DMS114 treated with DMSO at 0.1 percent for 48 hours (cell line): ENCODE data around the gene ARID4B.
"Not testable (repeated sequence)": the region's sequence is repeated elsewhere in the genome, so short reads cannot be mapped to it uniquely, and the experiment has no call there.

Source experiments
- DNase-seq: peaks from one replicate; lab custom pipeline; 2025; ENCODE audit not compliant: unreplicated experiment; lab: John Stamatoyannopoulos, UW

ARID4B gene, protein sequence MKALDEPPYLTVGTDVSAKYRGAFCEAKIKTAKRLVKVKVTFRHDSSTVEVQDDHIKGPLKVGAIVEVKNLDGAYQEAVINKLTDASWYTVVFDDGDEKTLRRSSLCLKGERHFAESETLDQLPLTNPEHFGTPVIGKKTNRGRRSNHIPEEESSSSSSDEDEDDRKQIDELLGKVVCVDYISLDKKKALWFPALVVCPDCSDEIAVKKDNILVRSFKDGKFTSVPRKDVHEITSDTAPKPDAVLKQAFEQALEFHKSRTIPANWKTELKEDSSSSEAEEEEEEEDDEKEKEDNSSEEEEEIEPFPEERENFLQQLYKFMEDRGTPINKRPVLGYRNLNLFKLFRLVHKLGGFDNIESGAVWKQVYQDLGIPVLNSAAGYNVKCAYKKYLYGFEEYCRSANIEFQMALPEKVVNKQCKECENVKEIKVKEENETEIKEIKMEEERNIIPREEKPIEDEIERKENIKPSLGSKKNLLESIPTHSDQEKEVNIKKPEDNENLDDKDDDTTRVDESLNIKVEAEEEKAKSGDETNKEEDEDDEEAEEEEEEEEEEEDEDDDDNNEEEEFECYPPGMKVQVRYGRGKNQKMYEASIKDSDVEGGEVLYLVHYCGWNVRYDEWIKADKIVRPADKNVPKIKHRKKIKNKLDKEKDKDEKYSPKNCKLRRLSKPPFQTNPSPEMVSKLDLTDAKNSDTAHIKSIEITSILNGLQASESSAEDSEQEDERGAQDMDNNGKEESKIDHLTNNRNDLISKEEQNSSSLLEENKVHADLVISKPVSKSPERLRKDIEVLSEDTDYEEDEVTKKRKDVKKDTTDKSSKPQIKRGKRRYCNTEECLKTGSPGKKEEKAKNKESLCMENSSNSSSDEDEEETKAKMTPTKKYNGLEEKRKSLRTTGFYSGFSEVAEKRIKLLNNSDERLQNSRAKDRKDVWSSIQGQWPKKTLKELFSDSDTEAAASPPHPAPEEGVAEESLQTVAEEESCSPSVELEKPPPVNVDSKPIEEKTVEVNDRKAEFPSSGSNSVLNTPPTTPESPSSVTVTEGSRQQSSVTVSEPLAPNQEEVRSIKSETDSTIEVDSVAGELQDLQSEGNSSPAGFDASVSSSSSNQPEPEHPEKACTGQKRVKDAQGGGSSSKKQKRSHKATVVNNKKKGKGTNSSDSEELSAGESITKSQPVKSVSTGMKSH (N-terminal part only)

DNA sequence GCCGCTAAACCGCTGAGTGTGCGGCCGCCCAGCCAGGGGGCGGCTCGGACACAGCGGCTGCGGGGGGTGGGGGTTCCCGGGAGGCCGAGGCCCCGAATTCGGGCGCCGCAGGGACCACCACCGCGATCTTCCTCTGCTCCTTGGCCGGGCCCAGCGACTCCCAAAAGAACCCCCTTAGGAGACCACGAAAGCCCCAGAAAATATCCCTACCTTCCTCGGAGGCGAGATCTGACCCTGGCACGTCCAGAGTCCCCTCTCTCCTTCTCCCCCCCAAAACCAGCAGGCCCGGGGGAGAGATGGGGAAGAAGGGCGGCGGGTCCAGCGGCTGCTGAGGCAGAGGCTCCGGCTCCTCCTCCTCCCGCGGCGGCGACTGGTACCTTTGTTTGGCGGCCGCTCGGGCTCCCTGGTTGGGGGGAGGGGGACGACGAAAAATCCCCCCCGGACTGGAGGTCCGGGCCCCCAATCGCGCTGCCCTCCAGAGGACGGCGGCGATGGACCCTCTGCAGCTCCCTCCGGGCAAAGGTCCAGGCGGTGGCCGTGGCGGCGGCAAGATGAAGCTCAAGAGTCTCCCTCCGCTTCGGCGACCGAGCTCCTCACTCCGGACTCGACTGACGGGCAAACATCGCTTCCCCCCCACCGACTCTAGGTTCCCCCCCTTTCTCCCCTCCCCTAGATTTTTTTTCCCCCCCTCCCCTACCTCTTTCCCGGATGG lies at the start of gene ARID4B:
ARID4B (minus strand) TSS at position 621 of the 712 bp plus-strand sequence. CDS start 1,260 bp downstream, outside the sequence.
- no peak for DNase-seq

DNA sequence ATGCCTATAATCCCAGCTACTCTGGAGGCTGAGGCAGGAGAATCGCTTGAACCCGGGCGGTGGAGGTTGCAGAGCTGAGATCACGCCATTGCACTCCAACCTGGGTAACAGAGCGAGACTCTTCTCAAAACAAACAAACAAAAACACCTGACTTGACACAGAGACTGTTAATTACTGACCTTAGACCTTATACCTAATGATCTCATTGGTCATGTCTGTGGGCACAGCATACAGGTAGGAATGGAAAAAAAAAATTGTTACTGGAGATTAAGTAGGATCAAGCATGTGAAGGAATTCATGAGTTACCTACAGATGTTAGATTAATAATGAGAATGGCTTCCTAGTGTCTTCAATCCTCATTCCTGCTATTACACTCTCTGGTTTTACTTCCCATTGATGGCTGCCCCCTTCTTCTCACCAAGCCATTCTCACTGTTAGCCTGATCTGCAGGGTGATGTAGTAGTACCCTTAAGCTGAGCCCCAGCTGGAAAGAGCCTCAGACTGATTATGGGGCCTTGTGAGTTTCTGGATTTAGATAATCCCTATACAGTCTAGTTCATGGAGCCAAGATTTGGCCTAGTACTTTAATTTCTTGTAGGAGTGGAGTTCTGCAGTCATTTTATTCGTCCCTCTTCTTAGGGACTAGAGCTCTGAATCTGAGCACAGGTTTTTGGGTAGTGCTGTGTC lies 48.1 kb upstream of the ARID4B start:
- DNase-seq: no peak

DNA sequence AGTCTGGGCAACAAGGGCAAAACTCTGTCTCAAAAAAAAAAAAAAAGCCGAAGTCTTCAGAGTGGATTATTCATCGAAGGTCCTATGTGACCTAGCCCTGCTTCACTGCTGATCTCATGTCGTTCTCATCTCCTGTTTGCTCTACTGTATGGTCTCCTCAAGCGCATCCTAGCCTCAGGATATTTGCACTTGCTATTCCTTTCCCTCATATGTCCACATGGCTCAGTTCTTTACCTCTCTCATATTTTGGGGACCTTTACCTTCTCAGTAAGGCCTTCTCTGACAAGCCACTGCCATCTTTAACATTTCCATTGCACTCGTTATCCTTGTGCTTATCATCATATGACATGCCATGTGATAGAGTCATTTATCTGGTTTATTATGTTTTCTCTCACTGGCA lies 41.8 kb upstream of the ARID4B start:
- no peak for DNase-seq

DNA sequence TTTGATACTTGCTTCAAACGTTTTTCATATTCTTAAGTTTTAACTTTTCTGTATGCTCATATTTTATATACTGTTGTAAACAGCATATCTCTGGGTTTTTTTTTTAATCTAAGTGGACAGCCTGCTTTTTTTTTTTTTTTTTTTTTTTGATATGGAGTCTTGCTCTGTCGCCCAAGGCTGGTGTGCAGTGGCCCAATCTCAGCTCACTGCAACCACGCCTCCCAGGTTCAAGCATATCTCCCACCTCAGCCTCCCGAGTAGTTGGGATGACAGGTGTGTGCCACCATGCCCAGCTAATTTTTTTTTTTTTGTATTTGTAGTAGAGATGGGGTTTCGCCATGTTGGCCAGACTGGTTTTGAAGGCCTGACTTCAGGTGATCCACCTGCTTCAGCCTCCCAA lies 40.4 kb upstream of the ARID4B start:
- no peak for DNase-seq

DNA sequence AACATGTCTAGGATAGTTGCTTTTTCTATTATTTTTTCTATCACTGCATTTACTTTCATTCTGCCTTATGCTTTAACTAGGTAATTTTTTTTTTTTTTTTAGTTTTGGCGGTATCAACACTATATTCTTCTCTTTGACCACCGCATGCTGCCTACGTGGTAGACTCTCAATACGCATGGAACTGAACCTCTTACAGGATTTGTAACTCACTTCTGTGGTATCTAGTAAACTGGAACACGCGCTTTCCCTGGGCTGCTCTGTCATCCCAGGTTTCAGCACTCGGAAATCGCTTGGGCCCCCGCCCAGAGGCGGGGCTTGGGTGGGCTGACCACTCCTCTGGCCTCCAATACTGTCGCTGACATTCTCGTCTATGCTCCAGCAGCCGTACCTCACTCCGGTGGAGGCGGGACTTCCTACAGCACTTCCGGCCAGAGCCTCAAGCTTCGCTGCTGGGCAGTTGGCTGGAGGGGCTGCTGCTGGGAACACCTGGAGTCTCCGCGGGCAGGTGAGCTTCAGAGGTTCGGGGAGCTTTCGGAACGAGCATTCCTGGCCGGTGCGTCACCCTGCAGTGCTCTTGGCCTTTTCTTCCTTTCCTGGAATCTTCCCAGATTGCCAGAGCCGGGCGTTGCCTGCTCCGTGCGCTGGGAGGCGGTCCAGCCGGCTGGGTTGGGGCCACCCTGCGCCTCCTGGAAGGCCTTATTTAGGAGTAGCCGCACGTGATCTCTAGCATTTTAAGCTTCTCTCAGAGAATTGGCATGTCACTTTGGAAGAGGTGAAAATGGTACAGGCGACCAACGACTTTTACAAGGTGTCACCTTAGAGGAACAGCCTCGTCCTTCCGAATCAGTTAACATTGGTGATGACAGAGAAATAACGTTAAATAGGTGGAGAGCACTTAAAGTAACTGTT lies 39.3 kb upstream of the ARID4B start, which contains the start of gene TBCE:
TBCE (plus strand) TSS at position 428 of the 909 bp plus-strand sequence. CDS start 12,623 bp downstream, outside the sequence.
- peak; percentile 96 for DNase-seq

DNA sequence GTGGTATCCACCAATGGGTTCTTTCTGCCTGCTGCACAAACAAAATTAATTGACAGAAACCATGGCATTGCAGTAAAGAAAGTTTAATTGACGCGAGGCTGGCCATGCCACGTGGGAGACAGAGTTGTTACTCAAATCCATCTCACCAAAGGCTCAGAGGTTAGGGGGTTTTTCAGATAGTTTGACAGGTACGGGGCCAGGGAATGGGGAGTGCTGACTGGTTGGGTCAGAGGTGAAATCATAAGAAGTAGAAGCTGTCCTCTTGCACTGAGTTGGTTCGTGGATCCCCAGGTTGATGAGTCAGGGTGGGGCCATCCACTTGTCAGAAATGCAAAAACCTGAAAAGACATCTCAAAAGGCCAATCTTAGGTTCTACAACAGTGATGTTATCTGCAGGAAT lies 38.3 kb upstream of the ARID4B start:
- no peak for DNase-seq

DNA sequence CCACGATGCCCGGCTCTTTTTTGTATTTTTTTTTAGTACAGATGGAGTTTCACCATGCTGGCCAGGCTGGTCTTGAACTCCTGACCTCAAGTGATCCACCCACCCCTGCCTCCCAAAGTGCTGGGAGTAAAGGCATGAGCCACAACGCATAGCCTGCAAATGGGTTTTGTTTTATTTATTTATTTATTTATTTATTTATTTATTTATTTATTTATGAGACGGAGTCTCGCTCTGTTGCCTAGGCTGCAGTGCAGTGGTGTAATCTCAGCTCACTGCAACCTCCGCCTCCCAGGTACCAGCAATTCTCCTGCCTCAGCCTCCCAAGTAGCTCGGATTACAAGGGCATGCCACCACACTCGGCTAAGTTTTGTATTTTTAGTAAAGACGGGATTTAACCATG lies 36.2 kb upstream of the ARID4B start:
- not testable (repeated sequence) for DNase-seq

DNA sequence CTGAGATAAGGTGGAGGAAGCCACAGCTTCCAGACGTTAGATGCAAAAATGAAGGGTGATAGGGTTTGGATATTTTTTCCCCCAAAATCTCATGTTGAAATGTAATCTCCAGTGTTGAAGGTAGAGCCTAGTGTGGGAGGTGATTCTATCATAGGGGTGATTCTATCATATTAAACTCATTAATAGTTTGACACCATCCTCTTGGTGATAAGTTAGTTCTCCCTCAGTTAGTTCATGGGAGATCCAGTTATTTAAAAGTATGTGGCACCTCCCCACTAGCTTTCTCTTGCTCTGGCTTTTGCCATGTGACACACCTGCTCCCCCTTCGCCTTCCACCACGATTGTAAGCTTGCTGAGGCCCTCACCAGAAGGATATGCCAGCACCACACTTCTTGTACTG lies 30.9 kb upstream of the ARID4B start:
- no peak for DNase-seq

DNA sequence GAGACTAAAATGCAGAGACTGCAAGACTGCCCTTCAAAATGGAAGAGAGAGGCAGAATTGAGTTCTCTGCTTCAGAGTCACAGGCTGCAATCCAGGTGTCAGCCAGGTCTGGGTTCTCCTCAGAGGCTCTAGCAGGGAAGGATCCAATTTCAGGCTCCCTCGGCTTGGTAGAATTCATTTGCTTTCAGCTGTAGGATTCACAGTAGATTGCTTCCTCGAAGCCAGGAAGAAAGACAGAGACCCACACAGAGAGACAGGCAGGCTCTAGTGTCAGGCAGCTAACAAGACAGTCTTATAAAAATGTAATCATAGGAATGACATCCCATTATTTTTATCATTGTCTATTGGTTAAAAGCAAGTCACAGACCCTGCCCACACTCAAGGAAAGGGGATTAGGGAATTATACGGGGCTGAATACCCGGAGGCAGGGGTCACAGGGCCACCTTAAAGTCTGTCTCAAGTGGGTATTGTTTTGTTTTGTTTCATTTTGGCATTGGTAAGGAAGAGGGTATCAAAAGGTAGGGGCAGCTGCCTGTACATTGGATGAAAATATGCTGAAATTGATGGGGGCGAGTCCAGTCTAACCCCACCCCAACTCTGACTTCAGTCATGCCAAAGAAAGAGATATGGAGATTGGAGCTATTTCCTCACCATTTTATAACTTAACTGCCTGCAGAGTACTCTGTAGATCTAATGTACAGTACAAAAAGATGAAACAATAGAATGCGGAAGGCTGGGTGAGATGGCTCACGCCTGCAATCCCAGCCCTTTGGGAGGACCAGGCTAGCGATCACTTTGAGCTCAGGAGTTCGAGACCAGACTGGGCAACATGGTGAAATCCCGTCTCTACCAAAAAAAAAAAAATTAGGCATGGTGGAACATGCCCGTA lies 29.8 kb upstream of the ARID4B start:
- no peak for DNase-seq

DNA sequence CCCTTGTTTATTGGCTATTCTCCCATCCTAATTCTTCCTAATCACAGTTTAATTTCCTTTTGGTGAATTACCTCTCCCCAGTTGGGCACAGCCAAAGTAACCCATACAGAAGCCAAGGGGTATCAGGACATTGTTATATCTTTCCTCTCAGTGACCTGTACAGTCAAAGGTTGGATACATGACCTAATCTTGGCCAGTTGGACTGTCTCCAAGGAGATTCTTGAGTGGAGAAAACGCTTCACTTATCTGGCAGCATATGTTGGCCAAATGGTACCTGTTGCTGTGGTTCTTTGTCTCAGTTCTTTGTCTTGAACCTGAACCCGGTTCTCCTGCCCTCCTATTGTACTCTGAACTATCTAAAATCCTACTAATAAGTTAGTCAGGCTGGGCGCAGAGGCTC lies 23.9 kb upstream of the ARID4B start:
- no peak for DNase-seq

DNA sequence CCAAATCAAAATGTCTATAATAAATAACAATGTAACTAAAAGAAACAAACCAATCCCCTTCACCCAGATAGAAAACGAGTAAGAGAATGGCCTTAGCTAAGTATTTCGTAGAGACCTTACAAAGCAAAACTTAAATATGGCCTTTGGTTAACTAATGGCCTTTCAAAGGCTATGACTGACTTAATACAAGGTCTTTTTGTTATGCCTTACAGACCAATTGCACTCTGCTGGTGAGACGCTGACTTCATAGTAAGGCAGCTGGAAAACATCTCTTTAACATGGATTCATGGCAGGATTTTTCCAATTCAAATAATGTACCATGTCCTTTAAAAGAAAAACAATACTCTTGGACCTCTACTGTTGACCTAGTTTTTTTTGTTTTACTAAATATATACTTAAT lies 23.5 kb upstream of the ARID4B start:
- DNase-seq: no peak

DNA sequence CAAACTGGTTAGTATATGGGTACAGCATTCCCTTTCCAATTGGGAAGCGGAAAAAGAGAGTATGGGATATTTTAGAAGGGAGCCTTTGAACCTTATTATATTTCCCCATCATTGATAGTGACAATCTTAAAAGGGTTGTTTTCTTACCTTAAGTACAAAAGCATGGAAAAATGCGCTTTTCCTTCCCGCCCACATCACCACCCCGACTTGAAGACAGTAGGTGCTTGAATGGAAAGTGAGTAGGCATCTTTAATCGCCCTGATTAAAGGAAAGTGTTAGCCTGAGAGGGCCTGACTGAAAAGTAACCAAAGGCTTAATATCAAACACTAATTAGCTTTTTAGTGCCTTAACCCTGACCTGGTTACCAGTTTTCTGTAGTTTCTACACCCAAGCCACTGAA lies 15.7 kb upstream of the ARID4B start:
- DNase-seq: no peak

DNA sequence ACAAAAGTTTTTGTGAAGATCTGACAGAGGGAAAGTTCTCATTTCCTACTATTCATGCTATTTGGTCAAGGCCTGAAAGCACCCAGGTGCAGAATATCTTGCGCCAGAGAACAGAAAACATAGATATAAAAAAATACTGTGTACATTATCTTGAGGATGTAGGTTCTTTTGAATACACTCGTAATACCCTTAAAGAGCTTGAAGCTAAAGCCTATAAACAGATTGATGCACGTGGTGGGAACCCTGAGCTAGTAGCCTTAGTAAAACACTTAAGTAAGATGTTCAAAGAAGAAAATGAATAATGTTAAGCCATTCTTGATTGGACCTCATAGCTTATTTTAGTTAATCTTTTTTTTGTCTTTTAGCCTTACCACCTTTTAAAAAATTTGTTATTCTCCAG lies 14.5 kb upstream of the ARID4B start:
- DNase-seq: no peak

DNA sequence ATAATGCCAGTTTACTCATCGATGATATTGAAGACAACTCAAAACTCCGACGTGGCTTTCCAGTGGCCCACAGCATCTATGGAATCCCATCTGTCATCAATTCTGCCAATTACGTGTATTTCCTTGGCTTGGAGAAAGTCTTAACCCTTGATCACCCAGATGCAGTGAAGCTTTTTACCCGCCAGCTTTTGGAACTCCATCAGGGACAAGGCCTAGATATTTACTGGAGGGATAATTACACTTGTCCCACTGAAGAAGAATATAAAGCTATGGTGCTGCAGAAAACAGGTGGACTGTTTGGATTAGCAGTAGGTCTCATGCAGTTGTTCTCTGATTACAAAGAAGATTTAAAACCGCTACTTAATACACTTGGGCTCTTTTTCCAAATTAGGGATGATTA lies 14.1 kb upstream of the ARID4B start:
- no peak for DNase-seq

DNA sequence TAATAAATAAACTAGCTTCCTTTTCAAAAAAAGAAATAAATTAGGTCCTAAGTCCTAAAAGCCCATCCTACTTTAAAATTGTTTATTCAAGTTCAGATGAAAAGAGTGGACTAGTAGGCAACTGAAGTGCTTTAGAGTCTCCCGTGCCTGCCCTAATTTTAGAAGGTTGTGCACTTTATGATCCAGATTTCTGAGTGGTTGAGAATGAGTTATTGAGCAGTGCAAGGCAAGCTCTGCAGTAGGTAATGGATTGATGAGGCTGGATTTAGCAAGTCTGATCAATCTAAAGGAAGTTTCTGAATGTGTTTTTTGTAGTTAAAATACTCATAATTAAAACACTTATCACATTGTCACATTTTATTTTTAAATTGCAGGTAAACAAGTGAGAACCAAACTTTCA lies 13.4 kb upstream of the ARID4B start:
- DNase-seq: no peak

DNA sequence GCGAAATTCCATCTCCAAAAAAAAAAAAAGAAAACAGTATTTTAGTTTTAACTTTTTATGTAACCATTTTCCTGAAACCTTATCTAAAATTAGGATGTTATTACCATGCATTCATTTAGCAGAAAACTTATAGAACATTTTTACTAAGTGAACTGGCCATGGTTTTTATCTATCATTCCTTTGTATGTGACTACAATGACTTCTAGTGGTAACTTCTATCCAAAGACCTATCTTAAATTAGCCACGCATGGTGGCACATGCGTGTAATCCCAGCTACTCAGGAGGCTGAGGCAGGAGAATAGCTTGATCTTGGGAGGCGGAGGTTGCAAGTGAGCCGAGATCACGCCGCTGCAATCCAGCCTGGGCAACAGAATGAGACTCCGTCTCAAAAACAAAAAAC lies 11.8 kb upstream of the ARID4B start:
- no peak for DNase-seq

DNA sequence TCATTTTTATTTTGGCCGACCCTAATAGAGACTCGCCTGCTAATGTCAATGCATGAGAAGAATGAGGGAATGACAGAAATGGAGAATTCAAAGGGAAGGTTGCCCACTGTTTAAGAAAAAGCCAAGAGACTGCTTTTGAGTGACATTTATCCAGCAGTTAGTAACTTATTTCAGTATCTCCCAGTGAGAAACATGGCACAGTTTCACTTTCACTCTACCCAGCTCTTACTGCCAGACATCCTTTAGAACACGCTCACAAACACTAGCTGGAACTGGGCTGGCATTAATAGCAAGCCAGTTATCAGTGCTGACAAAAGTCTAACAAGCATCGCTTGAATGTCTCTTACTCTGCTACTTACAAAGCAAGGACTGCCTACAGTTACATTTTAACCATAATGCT lies 8.9 kb upstream of the ARID4B start:
- DNase-seq: no peak

DNA sequence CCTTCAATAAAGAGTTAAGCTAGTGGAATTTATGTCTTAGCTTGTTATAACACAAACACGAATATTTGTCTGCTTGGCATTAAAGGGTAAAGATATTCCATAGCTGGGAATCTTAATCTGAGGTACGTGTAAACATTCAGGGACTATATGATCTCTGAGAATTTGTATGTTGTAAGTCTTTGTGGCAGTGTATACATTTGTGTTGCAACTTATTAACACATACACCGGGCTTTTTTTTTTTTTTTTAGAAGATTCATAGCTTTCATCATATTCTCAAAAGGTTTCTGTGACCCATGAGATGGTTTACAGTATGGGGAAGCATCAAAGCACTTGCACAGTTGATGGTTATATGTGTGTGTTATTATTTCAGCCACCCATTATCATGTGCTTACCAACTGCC lies 3.4 kb upstream of the ARID4B start:
- no peak for DNase-seq
